ENCODE results near the gene PODN.

DNA sequence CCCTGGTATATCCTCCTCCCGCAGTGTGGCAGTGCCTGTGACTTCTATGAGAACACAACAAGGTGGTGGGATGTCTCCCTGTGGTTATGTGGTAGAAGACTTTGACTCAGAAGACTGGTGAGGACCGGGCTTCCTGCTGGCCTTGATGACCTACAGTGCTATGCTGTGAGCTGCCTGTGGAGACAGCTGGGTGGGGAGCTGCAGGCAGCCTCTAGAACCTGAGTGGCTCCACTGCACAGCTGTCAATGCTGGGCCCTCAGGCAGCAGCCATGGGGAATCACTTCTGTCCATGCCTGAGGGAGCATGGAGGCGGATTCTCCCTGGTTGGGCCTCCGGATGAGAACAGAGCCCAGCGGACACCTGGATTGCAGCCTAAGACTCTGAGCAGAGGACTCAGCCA, 65.5 kb downstream of the PODN start:
- TF ChIP-seq, protein P1, sequence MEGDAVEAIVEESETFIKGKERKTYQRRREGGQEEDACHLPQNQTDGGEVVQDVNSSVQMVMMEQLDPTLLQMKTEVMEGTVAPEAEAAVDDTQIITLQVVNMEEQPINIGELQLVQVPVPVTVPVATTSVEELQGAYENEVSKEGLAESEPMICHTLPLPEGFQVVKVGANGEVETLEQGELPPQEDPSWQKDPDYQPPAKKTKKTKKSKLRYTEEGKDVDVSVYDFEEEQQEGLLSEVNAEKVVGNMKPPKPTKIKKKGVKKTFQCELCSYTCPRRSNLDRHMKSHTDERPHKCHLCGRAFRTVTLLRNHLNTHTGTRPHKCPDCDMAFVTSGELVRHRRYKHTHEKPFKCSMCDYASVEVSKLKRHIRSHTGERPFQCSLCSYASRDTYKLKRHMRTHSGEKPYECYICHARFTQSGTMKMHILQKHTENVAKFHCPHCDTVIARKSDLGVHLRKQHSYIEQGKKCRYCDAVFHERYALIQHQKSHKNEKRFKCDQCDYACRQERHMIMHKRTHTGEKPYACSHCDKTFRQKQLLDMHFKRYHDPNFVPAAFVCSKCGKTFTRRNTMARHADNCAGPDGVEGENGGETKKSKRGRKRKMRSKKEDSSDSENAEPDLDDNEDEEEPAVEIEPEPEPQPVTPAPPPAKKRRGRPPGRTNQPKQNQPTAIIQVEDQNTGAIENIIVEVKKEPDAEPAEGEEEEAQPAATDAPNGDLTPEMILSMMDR (IDR thresholded peaks at IDR 0.05; ENCODE audit: low read length), result no peak
- no peak for TF ChIP-seq EZH2 (IDR thresholded peaks at IDR 0.05; ENCODE audit: borderline replicate concordance, low read length)

Data from OCI-LY1 (cell line).